ENCODE results near the gene NWD2. TPM values are rescaled to one million over a fixed set of nuclear protein-coding genes. Genes with fewer than 3 reads are reported as not detected.

NWD2 gene
- total and polyA plus RNA-seq, 10 donors: 0.05 TPM; not detected in 9

DNA sequence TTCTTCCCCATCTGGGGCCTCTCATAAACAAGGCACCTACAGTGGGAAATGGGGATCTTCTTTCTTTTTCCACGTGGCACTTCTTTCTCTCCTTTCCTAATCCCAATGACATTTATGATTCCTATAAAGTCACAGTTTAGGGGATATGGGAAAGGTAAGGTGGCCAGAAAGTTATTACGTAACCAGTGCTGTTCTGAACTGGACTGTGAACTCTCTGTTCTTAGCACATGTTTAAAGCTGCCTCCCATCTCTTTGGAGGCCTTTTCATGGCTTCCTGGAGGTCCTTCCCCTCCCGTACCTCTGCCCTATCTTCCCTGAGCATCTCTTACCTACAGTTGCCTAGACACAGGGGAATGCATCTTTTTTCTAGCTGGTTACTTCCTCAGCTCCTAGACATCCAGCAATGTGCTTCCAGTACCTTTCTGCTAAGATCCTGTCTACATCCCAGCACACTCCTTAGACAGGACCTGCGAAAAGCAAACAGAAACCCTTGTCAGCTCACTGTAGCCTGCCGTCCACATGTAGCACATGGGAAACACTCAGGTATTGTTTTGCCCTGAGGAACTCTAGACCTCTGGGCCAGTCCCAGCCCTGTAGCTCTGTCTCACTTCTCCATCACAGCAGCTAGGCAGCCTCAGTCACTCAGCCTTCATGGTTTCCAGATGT, 195.4 kb downstream of the NWD2 start:
- no peaks in the 10 kb centered on the region for H3K27me3 ChIP-seq (replicated peaks in 1 of 7)
- H3K9me3 ChIP-seq: no peaks in the 10 kb centered on the region
- no peak overlapping the region for H3K4me3 ChIP-seq
- 75 to 84% (median 80%) methylated on average over 5 of the region's 5 CpGs for WGBS, 5 donors
- no peak for TF ChIP-seq POLR2A (IDR thresholded peaks at IDR 0.05)
- TF ChIP-seq POLR2AphosphoS5 (IDR thresholded peaks at IDR 0.05): no peak
- TF ChIP-seq, protein P1, sequence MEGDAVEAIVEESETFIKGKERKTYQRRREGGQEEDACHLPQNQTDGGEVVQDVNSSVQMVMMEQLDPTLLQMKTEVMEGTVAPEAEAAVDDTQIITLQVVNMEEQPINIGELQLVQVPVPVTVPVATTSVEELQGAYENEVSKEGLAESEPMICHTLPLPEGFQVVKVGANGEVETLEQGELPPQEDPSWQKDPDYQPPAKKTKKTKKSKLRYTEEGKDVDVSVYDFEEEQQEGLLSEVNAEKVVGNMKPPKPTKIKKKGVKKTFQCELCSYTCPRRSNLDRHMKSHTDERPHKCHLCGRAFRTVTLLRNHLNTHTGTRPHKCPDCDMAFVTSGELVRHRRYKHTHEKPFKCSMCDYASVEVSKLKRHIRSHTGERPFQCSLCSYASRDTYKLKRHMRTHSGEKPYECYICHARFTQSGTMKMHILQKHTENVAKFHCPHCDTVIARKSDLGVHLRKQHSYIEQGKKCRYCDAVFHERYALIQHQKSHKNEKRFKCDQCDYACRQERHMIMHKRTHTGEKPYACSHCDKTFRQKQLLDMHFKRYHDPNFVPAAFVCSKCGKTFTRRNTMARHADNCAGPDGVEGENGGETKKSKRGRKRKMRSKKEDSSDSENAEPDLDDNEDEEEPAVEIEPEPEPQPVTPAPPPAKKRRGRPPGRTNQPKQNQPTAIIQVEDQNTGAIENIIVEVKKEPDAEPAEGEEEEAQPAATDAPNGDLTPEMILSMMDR (IDR thresholded peaks at IDR 0.05 in 8 of 11, conservative IDR thresholded peaks at IDR 0.05 in 3 of 11): no peak
- H3K27ac ChIP-seq: no peak overlapping the region
- intact Hi-C loops (cut with DNase I; ENCODE audit: low total_unique reads): no loop called here
- DNase-seq: no peak
- no peaks in the 10 kb centered on the region for H3K36me3 ChIP-seq
- no peaks in the 10 kb centered on the region for H3K4me1 ChIP-seq

DNA sequence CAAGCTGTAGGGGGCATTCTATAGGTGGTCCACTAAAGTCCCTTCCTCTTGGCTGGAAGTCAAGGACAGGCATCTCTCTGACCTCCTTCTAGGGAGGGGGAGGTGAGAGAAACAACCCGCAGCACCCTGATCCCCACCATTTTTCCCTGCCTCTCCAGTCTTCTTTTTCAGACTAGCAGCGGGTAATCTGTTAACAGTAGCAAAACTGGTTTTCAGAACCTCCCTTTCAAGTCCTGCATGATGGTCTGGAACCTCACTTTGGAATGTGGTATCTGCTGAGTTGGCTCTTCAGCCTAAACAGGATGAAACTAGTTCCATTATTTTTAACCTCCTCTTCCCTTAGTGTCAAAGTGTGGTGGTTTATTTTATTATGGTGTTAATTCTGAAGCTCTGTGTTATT, 196.0 kb downstream of the NWD2 start:
- no peaks in the 10 kb centered on the region for H3K36me3 ChIP-seq
- no peak overlapping the region for H3K4me3 ChIP-seq
- no peak for TF ChIP-seq POLR2AphosphoS5 (IDR thresholded peaks at IDR 0.05)
- no peak for TF ChIP-seq POLR2A (IDR thresholded peaks at IDR 0.05)
- TF ChIP-seq, protein P1 (IDR thresholded peaks at IDR 0.05 in 8 of 11, conservative IDR thresholded peaks at IDR 0.05 in 3 of 11): no peak
- intact Hi-C loops (cut with DNase I; ENCODE audit: low total_unique reads): no loop called here
- H3K9me3 ChIP-seq: no peaks in the 10 kb centered on the region
- H3K27ac ChIP-seq: no peak overlapping the region
- no peaks in the 10 kb centered on the region for H3K27me3 ChIP-seq (replicated peaks in 1 of 7)
- 86 to 100% (median 92%) methylated on average over 2 of the region's 2 CpGs for WGBS, 5 donors
- DNase-seq: no peak
- H3K4me1 ChIP-seq: no peaks in the 10 kb centered on the region

DNA sequence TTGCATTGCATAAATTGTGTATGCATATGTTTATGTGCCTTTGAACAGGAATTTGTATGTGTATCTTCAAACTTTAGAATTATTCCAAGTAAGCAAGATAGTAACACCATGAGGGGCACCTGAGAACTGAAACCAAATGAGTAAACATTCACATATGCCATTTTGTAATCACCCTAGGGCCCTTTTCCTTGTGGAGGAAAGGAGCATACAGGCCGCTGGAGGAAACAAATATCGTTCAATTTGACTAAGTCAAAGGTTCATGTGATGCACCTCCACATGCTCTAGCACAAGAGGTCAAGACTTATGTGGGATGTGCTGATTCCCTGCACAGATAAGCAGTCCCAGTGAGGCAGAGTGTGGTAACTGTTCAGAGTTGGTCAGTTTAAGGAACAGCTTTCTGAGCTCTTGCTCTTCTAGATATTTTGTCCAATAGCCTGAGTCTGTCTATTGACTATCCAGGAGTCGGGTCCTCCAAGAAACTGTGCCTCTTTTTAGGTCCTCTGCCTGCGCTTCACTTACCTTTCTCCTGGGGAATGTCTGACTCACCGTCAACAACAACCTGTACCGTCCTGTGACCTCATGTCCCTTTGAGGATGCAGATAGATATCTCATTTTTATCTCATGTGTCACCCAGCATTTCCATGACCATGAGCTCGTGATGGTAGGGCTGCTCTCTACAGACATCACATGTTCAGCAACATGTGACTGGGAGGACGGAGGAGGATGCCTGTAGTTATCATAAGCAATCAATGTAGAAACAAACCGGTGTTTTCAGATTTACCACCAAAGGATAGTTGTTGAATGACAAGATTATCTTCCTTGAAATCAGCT, 196.9 kb downstream of the NWD2 start:
- intact Hi-C loops (cut with DNase I; ENCODE audit: low total_unique reads): no loop called here
- WGBS, 5 donors: 69 to 83% (median 76%) methylated on average over 9 of the region's 9 CpGs
- peaks cover 0 to under 1% (median 0%) of the 10 kb centered on the region in 7 donors for H3K27me3 ChIP-seq (replicated peaks in 1 of 7)
- no peak for TF ChIP-seq POLR2A (IDR thresholded peaks at IDR 0.05)
- TF ChIP-seq, protein P1 (IDR thresholded peaks at IDR 0.05 in 8 of 11, conservative IDR thresholded peaks at IDR 0.05 in 3 of 11): no peak
- TF ChIP-seq POLR2AphosphoS5 (IDR thresholded peaks at IDR 0.05): no peak
- no peak overlapping the region for H3K27ac ChIP-seq
- H3K4me3 ChIP-seq: no peak overlapping the region
- no peaks in the 10 kb centered on the region for H3K4me1 ChIP-seq
- no peak for DNase-seq
- H3K36me3 ChIP-seq: no peaks in the 10 kb centered on the region
- H3K9me3 ChIP-seq: no peaks in the 10 kb centered on the region

DNA sequence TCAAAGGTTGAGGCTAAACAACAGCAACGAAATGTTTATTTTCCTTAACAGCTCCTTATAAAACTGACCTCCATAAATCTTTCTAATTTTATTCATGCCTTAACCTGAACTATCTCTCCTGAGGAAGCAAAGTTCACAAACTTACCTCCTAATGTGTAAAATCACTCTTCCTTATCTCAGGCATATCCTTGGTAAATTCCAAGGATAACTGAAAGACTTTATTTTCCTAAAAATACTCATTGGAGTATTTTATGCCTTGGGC, 197.4 kb downstream of the NWD2 start:
- no peak overlapping the region for H3K27ac ChIP-seq
- no peak for DNase-seq
- TF ChIP-seq POLR2AphosphoS5 (IDR thresholded peaks at IDR 0.05): no peak
- no peak for TF ChIP-seq POLR2A (IDR thresholded peaks at IDR 0.05)
- TF ChIP-seq, protein P1 (IDR thresholded peaks at IDR 0.05 in 8 of 11, conservative IDR thresholded peaks at IDR 0.05 in 3 of 11): no peak
- peaks cover 0 to 6% (median 0%) of the 10 kb centered on the region in 7 donors for H3K27me3 ChIP-seq (replicated peaks in 1 of 7)
- H3K4me1 ChIP-seq: no peaks in the 10 kb centered on the region
- intact Hi-C loops (cut with DNase I; ENCODE audit: low total_unique reads): no loop called here
- H3K4me3 ChIP-seq: no peak overlapping the region
- H3K36me3 ChIP-seq: no peaks in the 10 kb centered on the region
- no peaks in the 10 kb centered on the region for H3K9me3 ChIP-seq
- 21 to 45% (median 33%) methylated on average over 1 of the region's 1 CpG for WGBS, 5 donors

Measured in spleen (tissue), 11 donors.